Adrenal gland (tissue), 5 donors: ENCODE measurements around the gene TMBIM4.

Experiments
- POLR2A ChIP-seq, 2 donors: fragments of 450-650 bp; IDR thresholded peaks; one replicate each; pipeline ENCODE4 v1.6.1; 2017; ENCODE audit warnings: antibody characterized with exemption in 2 of 2, mild to moderate bottlenecking in 2 of 2, moderate library complexity in 1 of 2
- TF ChIP-seq, protein P1 (sequence below), 6 experiments: fragments of 450-650 bp in 4 of 6; fragments of 200-600 bp in 2 of 6; sonication (generic) in 1 of 6; IDR thresholded peaks; 1 replicate in 5 of 6; 2 replicates in 1 of 6; pipeline versions ENCODE4 v1.5.1 to v1.8.0; 2016 to 2021; ENCODE audit warnings: antibody characterized with exemption in 6 of 6, mild to moderate bottlenecking in 2 of 6, moderate library complexity in 1 of 6
- donor health status: DM: no; HTN: no; CAD: no.

- TF ChIP-seq POLR2A (IDR thresholded peaks at IDR 0.05): no peak
- TF ChIP-seq, protein P1, sequence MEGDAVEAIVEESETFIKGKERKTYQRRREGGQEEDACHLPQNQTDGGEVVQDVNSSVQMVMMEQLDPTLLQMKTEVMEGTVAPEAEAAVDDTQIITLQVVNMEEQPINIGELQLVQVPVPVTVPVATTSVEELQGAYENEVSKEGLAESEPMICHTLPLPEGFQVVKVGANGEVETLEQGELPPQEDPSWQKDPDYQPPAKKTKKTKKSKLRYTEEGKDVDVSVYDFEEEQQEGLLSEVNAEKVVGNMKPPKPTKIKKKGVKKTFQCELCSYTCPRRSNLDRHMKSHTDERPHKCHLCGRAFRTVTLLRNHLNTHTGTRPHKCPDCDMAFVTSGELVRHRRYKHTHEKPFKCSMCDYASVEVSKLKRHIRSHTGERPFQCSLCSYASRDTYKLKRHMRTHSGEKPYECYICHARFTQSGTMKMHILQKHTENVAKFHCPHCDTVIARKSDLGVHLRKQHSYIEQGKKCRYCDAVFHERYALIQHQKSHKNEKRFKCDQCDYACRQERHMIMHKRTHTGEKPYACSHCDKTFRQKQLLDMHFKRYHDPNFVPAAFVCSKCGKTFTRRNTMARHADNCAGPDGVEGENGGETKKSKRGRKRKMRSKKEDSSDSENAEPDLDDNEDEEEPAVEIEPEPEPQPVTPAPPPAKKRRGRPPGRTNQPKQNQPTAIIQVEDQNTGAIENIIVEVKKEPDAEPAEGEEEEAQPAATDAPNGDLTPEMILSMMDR (IDR thresholded peaks at IDR 0.05): no peak
These were observed 21.8 kb upstream of the TMBIM4 start for GRCh38 chr12:66191547-66192126.
